ENCODE data around the gene BICD2.

- TF ChIP-seq CTCF (IDR thresholded peaks at IDR 0.05) (no peak), EP300 (IDR thresholded peaks at IDR 0.05) (no peak)
Measured at GRCh38 chr9:92740009-92740408, 24.6 kb downstream of the BICD2 start.
